GM12878 (cell line): Measurements from ENCODE around the gene FANCD2. TPM values are rescaled to one million over a fixed set of nuclear protein-coding genes. Genes with fewer than 3 reads are reported as not detected.
A peak's percentile ranks its signal among the peaks of the same experiment; 100 is the strongest.

ENCODE experiments used
- ATAC-seq: fragments of 200-7000 bp; cut with Tn5 transposase; 3 replicates; pipeline ENCODE4 v1.9.1; 2020; ENCODE audit warnings: mild to moderate bottlenecking, moderate library complexity
- BruUV-seq: library from RNA; stranded (reverse); fragments of 400-500 nt; replicated peaks from 2 replicates; lab custom pipeline; 2021; lab: Mats Ljungman, UMichigan
- CTCF ChIA-PET: fragments of 300-600 bp; sonication (Branson Sonifier 250); formaldehyde crosslinking; extraction: SDS; loops from one replicate; lab custom pipeline; 2021; ENCODE audit warnings: inconsistent platforms; lab: Yijun Ruan, JAX
- POLR2A ChIA-PET: fragments of 350-600 bp; formaldehyde crosslinking; extraction: SDS; loops from one replicate; lab custom pipeline; 2021; ENCODE audit warnings: inconsistent platforms; lab: Charles Lee
- RAD21 ChIA-PET: fragments of 300-600 bp; sonication (Branson Sonifier 250); formaldehyde crosslinking; loops from one replicate; lab custom pipeline; 2023; ENCODE audit warnings: antibody characterized with exemption; ENCODE audit not compliant: unreplicated experiment; lab: Charles Lee
- SMC1A ChIA-PET: fragments of 300-600 bp; sonication (Branson Sonifier 250); formaldehyde crosslinking; loops from one replicate; lab custom pipeline; 2023; ENCODE audit not compliant: unreplicated experiment, uncharacterized antibody; lab: Charles Lee
- DNase-seq: peaks from one replicate; pipeline ENCODE4 v3.0.0-alpha.2; 2011; ENCODE audit warnings: low read depth, low spot score
- FAIRE-seq: peaks from 3 replicates; lab custom pipeline; 2011; peaks lifted over from hg19 to GRCh38; lab: Jason Lieb, UNC
- H2AFZ ChIP-seq: 2 replicates; pipeline ENCODE4 v1.6.0; 2011; ENCODE audit warnings: low read depth, low read length, control low read depth; ENCODE audit not compliant: control insufficient read depth
- H3K27ac ChIP-seq: 2 replicates; pipeline ENCODE4 v1.5.1; 2011; ENCODE audit warnings: control low read depth; ENCODE audit not compliant: control insufficient read depth, insufficient read depth
- H3K27me3 ChIP-seq, 2 experiments: replicated peaks in 1 of 2; 2 replicates each; pipeline versions ENCODE4 v1.6.0 to v1.6.1; 2011; ENCODE audit warnings: low read length in 1 of 2; ENCODE audit not compliant: control insufficient read depth in 2 of 2, insufficient read depth in 2 of 2
- H3K36me3 ChIP-seq, 2 experiments: 2 replicates each; pipeline ENCODE4 v1.5.1; 2011; ENCODE audit warnings: low read length in 1 of 2; ENCODE audit not compliant: control insufficient read depth in 2 of 2, insufficient read depth in 2 of 2
- H3K4me1 ChIP-seq: 2 replicates; pipeline ENCODE4 v1.6.1; 2011; ENCODE audit warnings: mild to moderate bottlenecking, low read length, moderate library complexity, mixed read lengths; ENCODE audit not compliant: control insufficient read depth, insufficient read depth
- H3K4me2 ChIP-seq: 2 replicates; pipeline ENCODE4 v1.6.0; 2011; ENCODE audit warnings: control low read depth; ENCODE audit not compliant: control insufficient read depth, insufficient read depth
- H3K4me3 ChIP-seq: fragments of 200-600 bp; sonication (generic); 2 replicates; pipeline ENCODE4 v1.5.1; 2016
- H3K79me2 ChIP-seq: 2 replicates; pipeline ENCODE4 v1.6.0; 2011; ENCODE audit warnings: low read length; ENCODE audit not compliant: control insufficient read depth, insufficient read depth
- H3K9ac ChIP-seq: 2 replicates; pipeline ENCODE4 v1.8.0; 2011; ENCODE audit warnings: low read length, control low read depth, mixed read lengths; ENCODE audit not compliant: control insufficient read depth, insufficient read depth
- H3K9me3 ChIP-seq: replicated peaks from 3 replicates; pipeline ENCODE4 v1.5.1; 2011; ENCODE audit warnings: mild to moderate bottlenecking, low read length; ENCODE audit not compliant: control insufficient read depth, insufficient read depth
- H4K20me1 ChIP-seq: 2 replicates; pipeline ENCODE4 v1.6.0; 2011; ENCODE audit not compliant: control insufficient read depth, insufficient read depth
- BCL11A ChIP-seq: IDR thresholded peaks from 2 replicates; pipeline ENCODE4 v1.6.1; 2011; ENCODE audit warnings: low read depth, low read length
- BHLHE40 ChIP-seq, 2 experiments: fragments of 450-650 bp in 1 of 2; IDR thresholded peaks; 2 replicates each; pipeline ENCODE4 v1.6.1; 2011 to 2017; ENCODE audit warnings: low read depth in 2 of 2, borderline replicate concordance in 1 of 2, improper control_type of control experiment in 1 of 2, low read length in 1 of 2, mild to moderate bottlenecking in 1 of 2
- BRCA1 ChIP-seq: IDR thresholded peaks from 2 replicates; pipeline ENCODE4 v1.6.1; 2011; ENCODE audit warnings: low read depth, low read length, improper control_type of control experiment
- CHD4 ChIP-seq: fragments of 200-600 bp; sonication (generic); IDR thresholded peaks from 2 replicates; pipeline ENCODE4 v1.6.1; 2016; ENCODE audit warnings: mild to moderate bottlenecking
- E2F8 ChIP-seq: fragments of 450-650 bp; IDR thresholded peaks from 2 replicates; pipeline ENCODE4 v1.6.1; 2018; ENCODE audit warnings: mild to moderate bottlenecking, low read depth, moderate library complexity; ENCODE audit not compliant: partially characterized antibody
- EGR1 ChIP-seq, 2 experiments: IDR thresholded peaks; 1 replicate in 1 of 2; 2 replicates in 1 of 2; pipeline ENCODE4 v1.6.1; 2011 to 2012; ENCODE audit warnings: low read depth in 2 of 2, low read length in 2 of 2, borderline replicate concordance in 1 of 2, mild to moderate bottlenecking in 1 of 2, moderate library complexity in 1 of 2
- FOXK2 ChIP-seq: fragments of 450-650 bp; IDR thresholded peaks from 2 replicates; pipeline ENCODE4 v1.6.1; 2017; ENCODE audit warnings: mild to moderate bottlenecking, moderate library complexity
- GATAD2B ChIP-seq: fragments of 450-650 bp; conservative IDR thresholded peaks from 2 replicates; pipeline ENCODE4 v1.6.1; 2017; ENCODE audit warnings: low read depth, mild to moderate bottlenecking, moderate library complexity
- HDAC2 ChIP-seq: fragments of 200-600 bp; sonication (generic); IDR thresholded peaks from 2 replicates; pipeline ENCODE4 v1.6.1; 2017
- HDGF ChIP-seq: fragments of 450-650 bp; IDR thresholded peaks from 2 replicates; pipeline ENCODE4 v1.6.1; 2016; ENCODE audit warnings: antibody characterized with exemption
- JUND ChIP-seq: IDR thresholded peaks from 2 replicates; pipeline ENCODE4 v1.6.1; 2012; ENCODE audit warnings: low read depth, mild to moderate bottlenecking, low read length, improper control_type of control experiment, moderate library complexity
- MYC ChIP-seq: IDR thresholded peaks from 2 replicates; pipeline ENCODE4 v1.6.1; 2011; ENCODE audit warnings: mild to moderate bottlenecking, low read length, moderate library complexity, inconsistent platforms; ENCODE audit not compliant: insufficient read depth, insufficient replicate concordance, insufficient read length, severe bottlenecking
- NRF1 ChIP-seq: conservative IDR thresholded peaks from 2 replicates; pipeline ENCODE4 v1.6.1; 2011; ENCODE audit warnings: mild to moderate bottlenecking, low read depth, low read length, improper control_type of control experiment
- PAX5 ChIP-seq: IDR thresholded peaks from 2 replicates; pipeline ENCODE4 v1.6.1; 2011; ENCODE audit warnings: low read depth, low read length, borderline replicate concordance
- RFX5 ChIP-seq: IDR thresholded peaks from 2 replicates; pipeline ENCODE4 v1.6.1; 2011; ENCODE audit warnings: low read depth, low read length, improper control_type of control experiment
- SIN3A ChIP-seq: IDR thresholded peaks from 2 replicates; pipeline ENCODE4 v1.6.1; 2012; ENCODE audit warnings: low read depth, low read length, improper control_type of control experiment
- WGBS: methylation state at CpG from one replicate; pipeline ENCODE4 v1.1.6; 2016; ENCODE audit warnings: low lambda C conversion rate; ENCODE audit not compliant: insufficient replicate concordance, insufficient coverage; ENCODE audit errors: missing lambda C conversion rate; 5-methylcytosine and 5-hydroxymethylcytosine counted together
- in situ Hi-C: fragments of 300-500 bp; cut with MboI; formaldehyde crosslinking; loops from 9 replicates; pipeline ENCODE4 v1.14.3; 2018; ENCODE audit warnings: mixed read lengths
- intact Hi-C: fragments of 100-400 bp; cut with micrococcal nuclease; formaldehyde crosslinking; loops from one replicate; pipeline ENCODE4 v1.14.2; 2022; ENCODE audit not compliant: unreplicated experiment
- polyA plus RNA-seq, 11 experiments: library from polyadenylated mRNA; depleted of rRNA in 4 of 11; unstranded in 6 of 11; stranded (reverse) in 5 of 11; fragments of >200 nt; fragmentation: Nextera tagmentation in 4 of 11; fragmentation: Illumina TruSeq in 1 of 11; extraction: Ambion mirVana in 4 of 11; extraction: Trizol in 1 of 11; gene quantifications; 1 replicate in 1 of 11; 2 replicates in 10 of 11; pipeline versions ENCODE4 v1.2.1 to v1.2.3, GENCODE V29; 2011 to 2016; ENCODE audit warnings: inconsistent platforms in 2 of 11, missing spikeins in 2 of 11, low read depth in 1 of 11
- total RNA-seq, 4 experiments: library from RNA; depleted of rRNA in 3 of 4; stranded (reverse); fragments of >200 nt in 3 of 4; fragmentation: Illumina TruSeq in 1 of 4; extraction: Trizol in 1 of 4; gene quantifications; 2 replicates each; pipeline versions ENCODE4 v1.2.1 to v1.2.3, GENCODE V29; 2013 to 2021
- TF ChIP-seq, protein P1 (sequence below): fragments of 450-650 bp; IDR thresholded peaks from 2 replicates; pipeline ENCODE4 v1.6.1; 2016; ENCODE audit warnings: mild to moderate bottlenecking, moderate library complexity, borderline replicate concordance

Gene FANCD2
- total and polyA plus RNA-seq, 10 of the 15 experiments (the other 5 are each of a cell fraction or from before 2014, with no cell fraction given), result 37.9 to 72.8 (median 56.2) TPM

- H3K4me2 ChIP-seq, result no peak overlapping the region
- H4K20me1 ChIP-seq, result no peaks in the 10 kb centered on the region
- H3K79me2 ChIP-seq, result peaks cover 7% of the 10 kb centered on the region
- ChIA-PET POLR2A (interaction anchor here (0.6 to 0.9 kb wide), 2 partner anchors 46 to 1977 kb away, joined by 3 to 4 read pairs; no protein-coding TSS in a partner anchor), SMC1A (no interaction called here), CTCF (interaction anchor here (0.6 kb wide), 1 partner anchor 16 kb away, joined by 3 read pairs; no protein-coding TSS in a partner anchor), RAD21 (interaction anchor here (1.2 kb wide), 1 partner anchor 47 kb away, joined by 5 read pairs; no protein-coding TSS in a partner anchor)
- DNase-seq (no peak), FAIRE-seq (no peak), ATAC-seq (no peak)
- no peak overlapping the region for H3K9ac ChIP-seq
- 85% methylated on average over 8 of the region's 8 CpGs for WGBS
- intact Hi-C loops (no loop called here), in situ Hi-C loops (no loop called here)
- H3K4me3 ChIP-seq, result no peak overlapping the region
- TF ChIP-seq MYC (no peak), FOXK2 (no peak), EGR1 (IDR thresholded peaks at IDR 0.05; ENCODE audit: borderline replicate concordance in 1 of 2, low read depth in 2 of 2, low read length in 2 of 2) (no peak), BHLHE40 (IDR thresholded peaks at IDR 0.05; ENCODE audit: borderline replicate concordance in 1 of 2, low read depth in 2 of 2, low read length in 1 of 2) (no peak), CHD4 (no peak), HDGF (no peak), RFX5 (no peak), SIN3A (no peak), GATAD2B (no peak), E2F8 (no peak), JUND (no peak), BCL11A (no peak), BRCA1 (no peak), HDAC2 (no peak), PAX5 (no peak), NRF1 (no peak)
- TF ChIP-seq, protein P1, sequence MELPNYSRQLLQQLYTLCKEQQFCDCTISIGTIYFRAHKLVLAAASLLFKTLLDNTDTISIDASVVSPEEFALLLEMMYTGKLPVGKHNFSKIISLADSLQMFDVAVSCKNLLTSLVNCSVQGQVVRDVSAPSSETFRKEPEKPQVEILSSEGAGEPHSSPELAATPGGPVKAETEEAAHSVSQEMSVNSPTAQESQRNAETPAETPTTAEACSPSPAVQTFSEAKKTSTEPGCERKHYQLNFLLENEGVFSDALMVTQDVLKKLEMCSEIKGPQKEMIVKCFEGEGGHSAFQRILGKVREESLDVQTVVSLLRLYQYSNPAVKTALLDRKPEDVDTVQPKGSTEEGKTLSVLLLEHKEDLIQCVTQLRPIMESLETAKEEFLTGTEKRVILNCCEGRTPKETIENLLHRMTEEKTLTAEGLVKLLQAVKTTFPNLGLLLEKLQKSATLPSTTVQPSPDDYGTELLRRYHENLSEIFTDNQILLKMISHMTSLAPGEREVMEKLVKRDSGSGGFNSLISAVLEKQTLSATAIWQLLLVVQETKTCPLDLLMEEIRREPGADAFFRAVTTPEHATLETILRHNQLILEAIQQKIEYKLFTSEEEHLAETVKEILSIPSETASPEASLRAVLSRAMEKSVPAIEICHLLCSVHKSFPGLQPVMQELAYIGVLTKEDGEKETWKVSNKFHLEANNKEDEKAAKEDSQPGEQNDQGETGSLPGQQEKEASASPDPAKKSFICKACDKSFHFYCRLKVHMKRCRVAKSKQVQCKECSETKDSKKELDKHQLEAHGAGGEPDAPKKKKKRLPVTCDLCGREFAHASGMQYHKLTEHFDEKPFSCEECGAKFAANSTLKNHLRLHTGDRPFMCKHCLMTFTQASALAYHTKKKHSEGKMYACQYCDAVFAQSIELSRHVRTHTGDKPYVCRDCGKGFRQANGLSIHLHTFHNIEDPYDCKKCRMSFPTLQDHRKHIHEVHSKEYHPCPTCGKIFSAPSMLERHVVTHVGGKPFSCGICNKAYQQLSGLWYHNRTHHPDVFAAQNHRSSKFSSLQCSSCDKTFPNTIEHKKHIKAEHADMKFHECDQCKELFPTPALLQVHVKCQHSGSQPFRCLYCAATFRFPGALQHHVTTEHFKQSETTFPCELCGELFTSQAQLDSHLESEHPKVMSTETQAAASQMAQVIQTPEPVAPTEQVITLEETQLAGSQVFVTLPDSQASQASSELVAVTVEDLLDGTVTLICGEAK, result no peak
- no peaks in the 10 kb centered on the region for H3K4me1 ChIP-seq
- peaks cover 0 to 9% of the 10 kb centered on the region in 2 experiments; a peak in 2 of 4 replicates for H3K36me3 ChIP-seq
- H2AFZ ChIP-seq, result no peak overlapping the region
- H3K27me3 ChIP-seq, result no peaks in the 10 kb centered on the region
- no peaks in the 10 kb centered on the region for H3K9me3 ChIP-seq
- H3K27ac ChIP-seq, result peak overlapping the region; percentile 18; the same call in 1 of the 2 replicates
- BruUV-seq, result no TSS peak
Observed at GRCh38 chr3:9978710-9979305, 47.4 kb upstream of the FANCD2 start.
